Measurements from ENCODE around the gene MBNL1. TPM values are rescaled to one million over a fixed set of nuclear protein-coding genes. Genes with fewer than 3 reads are reported as not detected.
"Not testable (repeated sequence)": the region's sequence is repeated elsewhere in the genome, so short reads cannot be mapped to it uniquely, and the experiment has no call there.

Gene MBNL1
- polyA plus RNA-seq, 1 experiment: 203 TPM

DNA sequence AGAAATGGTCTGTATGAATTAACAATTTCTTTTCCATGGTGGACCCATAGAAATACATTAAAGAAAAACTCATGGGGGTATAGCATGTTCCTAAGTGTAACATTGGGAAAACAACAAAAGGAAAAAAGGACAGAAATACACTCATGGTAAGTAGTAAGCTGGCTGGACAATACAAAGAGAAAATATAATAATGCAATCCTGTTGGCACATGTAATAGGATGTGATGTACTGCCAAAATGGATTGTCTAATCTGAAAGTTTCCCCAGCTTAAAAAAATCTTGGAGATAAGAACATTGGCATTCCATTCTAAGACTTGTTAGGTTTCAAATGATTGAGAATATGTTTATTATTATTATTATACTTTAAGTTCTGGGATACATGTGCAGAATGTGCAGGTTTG is 128.1 kb downstream of the MBNL1 start:
- Histone ChIP-seq H3K27me3 (ENCODE audit: control insufficient read depth, insufficient read depth, low read length) (no peaks in the 10 kb centered on the region), H3K4me3 (ENCODE audit: low read depth, low read length) (no peak overlapping the region), H3K36me3 (ENCODE audit: control insufficient read depth, insufficient read depth, low read length) (peaks cover 2% of the 10 kb centered on the region; the same call in 1 of the 2 replicates)
- POLR2A ChIA-PET: interaction anchor here (0.6 kb wide), 1 partner anchor 89 kb away, joined by 4 read pairs; no protein-coding TSS in a partner anchor
- DNase-seq (ENCODE audit: low read depth): no peak
- TF ChIP-seq, protein P1, sequence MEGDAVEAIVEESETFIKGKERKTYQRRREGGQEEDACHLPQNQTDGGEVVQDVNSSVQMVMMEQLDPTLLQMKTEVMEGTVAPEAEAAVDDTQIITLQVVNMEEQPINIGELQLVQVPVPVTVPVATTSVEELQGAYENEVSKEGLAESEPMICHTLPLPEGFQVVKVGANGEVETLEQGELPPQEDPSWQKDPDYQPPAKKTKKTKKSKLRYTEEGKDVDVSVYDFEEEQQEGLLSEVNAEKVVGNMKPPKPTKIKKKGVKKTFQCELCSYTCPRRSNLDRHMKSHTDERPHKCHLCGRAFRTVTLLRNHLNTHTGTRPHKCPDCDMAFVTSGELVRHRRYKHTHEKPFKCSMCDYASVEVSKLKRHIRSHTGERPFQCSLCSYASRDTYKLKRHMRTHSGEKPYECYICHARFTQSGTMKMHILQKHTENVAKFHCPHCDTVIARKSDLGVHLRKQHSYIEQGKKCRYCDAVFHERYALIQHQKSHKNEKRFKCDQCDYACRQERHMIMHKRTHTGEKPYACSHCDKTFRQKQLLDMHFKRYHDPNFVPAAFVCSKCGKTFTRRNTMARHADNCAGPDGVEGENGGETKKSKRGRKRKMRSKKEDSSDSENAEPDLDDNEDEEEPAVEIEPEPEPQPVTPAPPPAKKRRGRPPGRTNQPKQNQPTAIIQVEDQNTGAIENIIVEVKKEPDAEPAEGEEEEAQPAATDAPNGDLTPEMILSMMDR (IDR thresholded peaks at IDR 0.05; ENCODE audit: insufficient read depth, low read depth, low read length): no peak
- CTCF ChIA-PET: interaction anchor here (0.7 kb wide), 1 partner anchor 10 kb away, joined by 3 read pairs; no protein-coding TSS in a partner anchor

DNA sequence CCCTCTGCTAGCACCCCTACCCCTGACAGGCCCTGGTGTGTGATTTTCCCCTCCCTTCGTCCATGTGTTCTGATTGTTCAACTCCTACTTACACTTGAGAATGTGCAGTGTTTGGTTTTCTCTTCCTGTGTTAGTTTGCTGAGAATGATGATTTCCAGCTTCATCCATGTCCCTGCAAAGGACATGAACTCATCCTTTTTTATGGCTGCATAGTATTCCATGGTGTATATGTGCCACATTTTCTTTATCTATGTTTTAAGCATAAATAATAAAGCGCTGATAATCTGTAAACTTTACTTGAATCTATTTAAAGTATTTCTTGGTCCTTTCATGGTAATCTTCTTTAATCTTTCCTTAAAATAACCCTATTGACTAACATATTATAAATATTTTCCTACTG is 128.6 kb downstream of the MBNL1 start:
- POLR2A ChIA-PET; CTCF ChIA-PET; H3K36me3 ChIP-seq (ENCODE audit: control insufficient read depth, insufficient read depth, low read length); DNase-seq (ENCODE audit: low read depth); H3K27me3 ChIP-seq (ENCODE audit: control insufficient read depth, insufficient read depth, low read length); H3K4me3 ChIP-seq (ENCODE audit: low read depth, low read length): not testable (repeated sequence)

DNA sequence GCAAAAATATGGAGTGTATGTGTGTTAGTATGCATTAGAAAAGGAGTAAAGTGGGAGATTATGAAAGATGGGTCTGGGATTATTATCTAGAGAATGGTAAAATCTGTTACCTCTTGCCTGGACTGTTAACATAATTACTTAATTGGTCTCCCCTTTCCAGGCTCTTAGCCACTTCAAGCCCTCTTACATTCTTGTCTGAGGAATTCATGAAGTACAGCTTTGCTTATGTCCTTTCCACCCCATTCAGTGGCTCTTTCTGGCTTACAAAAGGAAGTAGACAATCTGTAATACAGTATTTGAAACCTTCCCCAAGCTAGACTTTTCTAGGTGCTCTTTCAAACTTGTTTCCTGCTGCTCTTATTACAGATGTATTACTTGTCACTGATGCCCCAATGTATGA is 129.8 kb downstream of the MBNL1 start:
- TF ChIP-seq, protein P1 (IDR thresholded peaks at IDR 0.05; ENCODE audit: insufficient read depth, low read depth, low read length): no peak
- POLR2A ChIA-PET: no interaction called here
- Histone ChIP-seq H3K27me3 (ENCODE audit: control insufficient read depth, insufficient read depth, low read length) (no peaks in the 10 kb centered on the region), H3K4me3 (ENCODE audit: low read depth, low read length) (no peak overlapping the region), H3K36me3 (ENCODE audit: control insufficient read depth, insufficient read depth, low read length) (peaks cover 2% of the 10 kb centered on the region; the same call in 1 of the 2 replicates)
- no peak for DNase-seq (ENCODE audit: low read depth)
- CTCF ChIA-PET: no interaction called here

- no peak for DNase-seq (ENCODE audit: low read depth)
- Histone ChIP-seq H3K27me3 (ENCODE audit: control insufficient read depth, insufficient read depth, low read length) (no peaks in the 10 kb centered on the region), H3K4me3 (ENCODE audit: low read depth, low read length) (no peak overlapping the region), H3K36me3 (ENCODE audit: control insufficient read depth, insufficient read depth, low read length) (peaks cover 2% of the 10 kb centered on the region; the same call in 1 of the 2 replicates)
- TF ChIP-seq, protein P1 (IDR thresholded peaks at IDR 0.05; ENCODE audit: insufficient read depth, low read depth, low read length): no peak
- ChIA-PET CTCF (no interaction called here), POLR2A (interaction anchor here (0.6 kb wide), 2 partner anchors 12 to 126 kb away, joined by 5 to 14 read pairs; no protein-coding TSS in a partner anchor)
These were observed 130.6 kb downstream of the MBNL1 start for GRCh38 chr3:152399374-152399773.

- TF ChIP-seq, protein P1 (IDR thresholded peaks at IDR 0.05; ENCODE audit: insufficient read depth, low read depth, low read length): no peak
- Histone ChIP-seq H3K4me3 (ENCODE audit: low read depth, low read length) (no peak overlapping the region), H3K27me3 (ENCODE audit: control insufficient read depth, insufficient read depth, low read length) (no peaks in the 10 kb centered on the region), H3K36me3 (ENCODE audit: control insufficient read depth, insufficient read depth, low read length) (no peaks in the 10 kb centered on the region)
- no peak for DNase-seq (ENCODE audit: low read depth)
- CTCF ChIA-PET: no interaction called here
- POLR2A ChIA-PET: interaction anchor here (0.5 kb wide), 1 partner anchor 52 kb away, joined by 3 read pairs; no protein-coding TSS in a partner anchor
These were observed 132.2 kb downstream of the MBNL1 start for GRCh38 chr3:152400887-152401286.

All from BJ (cell line).